GM18868 (cell line): ENCODE data around the gene TIMMDC1.
"Not testable (repeated sequence)": the region's sequence is repeated elsewhere in the genome, so short reads cannot be mapped to it uniquely, and the experiment has no call there.

Source experiments
- ATAC-seq: cut with Tn5 transposase; IDR thresholded peaks from one replicate; pipeline ENCODE4 v1.9.1; 2021; ENCODE audit warnings: mild to moderate bottlenecking, moderate library complexity; ENCODE audit not compliant: unreplicated experiment

Gene TIMMDC1

GRCh38 chr3:119508172-119508845, 10.0 kb downstream of the TIMMDC1 start:
- ATAC-seq: peak; percentile 70

GRCh38 chr3:119510690-119511089, 12.3 kb downstream of the TIMMDC1 start:
- ATAC-seq: no peak

- no peak for ATAC-seq
Measured at GRCh38 chr3:119514637-119515036, 16.3 kb downstream of the TIMMDC1 start.

GRCh38 chr3:119517112-119517511, 18.8 kb downstream of the TIMMDC1 start:
- no peak for ATAC-seq

GRCh38 chr3:119518026-119518425, 19.7 kb downstream of the TIMMDC1 start:
- ATAC-seq: no peak

GRCh38 chr3:119524931-119525662, 26.8 kb downstream of the TIMMDC1 start:
- ATAC-seq: peak; percentile 42

- no peak for ATAC-seq
Measured at GRCh38 chr3:119527714-119528113, 29.4 kb downstream of the TIMMDC1 start.

GRCh38 chr3:119529883-119530282, 31.5 kb downstream of the TIMMDC1 start:
- ATAC-seq: no peak

GRCh38 chr3:119530456-119530855, 32.1 kb downstream of the TIMMDC1 start:
- no peak for ATAC-seq

GRCh38 chr3:119531151-119531550, 32.8 kb downstream of the TIMMDC1 start:
- ATAC-seq: no peak

- ATAC-seq: no peak
Measured at GRCh38 chr3:119534296-119534695, 35.9 kb downstream of the TIMMDC1 start.

GRCh38 chr3:119536757-119537156, 38.4 kb downstream of the TIMMDC1 start:
- no peak for ATAC-seq

- ATAC-seq: peak; percentile 65
Measured at GRCh38 chr3:119538772-119539171, 40.4 kb downstream of the TIMMDC1 start.

GRCh38 chr3:119541547-119541946, 43.2 kb downstream of the TIMMDC1 start:
- peak; percentile 40 for ATAC-seq

- no peak for ATAC-seq
Measured at GRCh38 chr3:119542168-119542767, 43.9 kb downstream of the TIMMDC1 start.

- ATAC-seq: no peak
Measured at GRCh38 chr3:119543147-119543546, 44.8 kb downstream of the TIMMDC1 start.

- ATAC-seq: no peak
Measured at GRCh38 chr3:119547227-119547626, 48.9 kb downstream of the TIMMDC1 start.

- ATAC-seq: no peak
Measured at GRCh38 chr3:119548341-119548740, 50.0 kb downstream of the TIMMDC1 start.

- peak; percentile 48 for ATAC-seq
Measured at GRCh38 chr3:119550192-119550910, 52.0 kb downstream of the TIMMDC1 start.

GRCh38 chr3:119551598-119551997, 53.3 kb downstream of the TIMMDC1 start:
- ATAC-seq: peak; percentile 27

GRCh38 chr3:119552928-119553327, 54.6 kb downstream of the TIMMDC1 start:
- ATAC-seq: not testable (repeated sequence)
